HG03280 (cell line): ENCODE measurements around the gene CCRL2.

Source experiments
- ATAC-seq: cut with Tn5 transposase; IDR thresholded peaks from one replicate; pipeline ENCODE4 v1.9.1; 2021; ENCODE audit warnings: mild to moderate bottlenecking, moderate library complexity; ENCODE audit not compliant: unreplicated experiment

CCRL2 gene

DNA sequence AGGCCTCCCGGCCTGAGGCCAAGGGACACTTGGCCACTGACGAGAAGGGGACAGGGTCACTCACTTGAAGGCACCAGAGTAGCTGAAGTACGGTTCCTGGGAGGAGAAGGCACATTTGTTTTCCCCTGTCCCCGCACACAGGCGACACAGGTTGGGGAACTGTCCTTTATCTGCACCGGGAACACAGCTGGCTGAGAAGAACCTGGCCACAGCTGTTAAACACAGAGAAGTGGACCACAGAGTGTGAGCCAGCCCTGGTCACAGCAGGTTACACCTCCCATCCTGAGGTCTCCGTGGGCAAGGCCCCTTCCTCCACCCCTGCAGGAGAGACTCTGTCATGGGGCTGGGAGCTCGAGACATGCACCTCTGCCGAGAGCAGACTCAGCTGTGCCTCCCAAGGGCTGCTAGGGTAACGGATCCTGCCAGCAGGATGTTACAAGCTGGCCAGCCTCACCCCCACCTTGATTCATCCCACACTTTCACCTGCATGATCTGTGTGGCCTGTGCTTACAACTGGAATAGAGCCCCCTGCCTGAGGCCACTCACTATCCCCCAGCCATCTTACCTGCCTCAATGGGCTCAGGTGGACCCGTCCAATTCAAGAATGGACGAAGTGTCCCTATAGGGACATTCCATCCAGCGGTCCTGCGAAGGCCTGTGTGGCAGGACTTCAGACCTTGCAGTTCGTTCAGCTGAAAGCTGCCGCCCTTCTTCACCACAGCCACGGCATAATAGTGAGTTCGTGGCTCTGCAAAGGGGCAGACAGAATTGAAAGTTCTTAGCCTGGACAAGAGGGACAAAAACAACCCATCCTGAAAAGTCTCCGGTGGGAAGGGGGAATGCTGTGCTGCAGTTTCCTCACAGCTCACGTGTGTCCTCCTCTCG is 48.4 kb downstream of the CCRL2 start:
- no peak for ATAC-seq

DNA sequence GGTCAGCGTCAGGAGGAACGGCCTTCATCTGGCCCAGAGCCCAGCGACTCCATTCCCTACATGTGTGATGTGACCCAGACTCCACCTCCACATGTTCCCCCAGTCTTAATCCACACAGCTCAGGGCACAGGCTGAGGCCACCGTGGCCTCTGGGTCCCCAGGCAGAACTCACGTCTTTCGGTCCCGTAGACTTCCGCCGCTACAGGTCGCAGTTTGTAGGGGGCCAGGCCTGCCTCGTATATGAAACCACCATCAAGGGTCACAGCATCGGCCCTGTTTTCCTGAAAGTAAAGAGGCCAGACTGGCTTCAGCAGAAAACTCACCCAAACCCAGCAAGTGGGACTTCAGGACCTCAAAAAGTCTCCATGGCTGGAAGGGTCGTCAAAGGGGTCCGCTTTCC is 49.1 kb downstream of the CCRL2 start:
- no peak for ATAC-seq
